T-helper 2 cell (primary cell): ENCODE results near the gene PSMA4.
"Not testable (repeated sequence)": the region's sequence is repeated elsewhere in the genome, so short reads cannot be mapped to it uniquely, and the experiment has no call there.

ENCODE experiments used
- DNase-seq, 5 experiments: peaks; one replicate each; pipeline versions ENCODE4 v3.0.0 to v3.0.0-alpha.2; 2012 to 2022
- total RNA-seq, 2 donors: gene quantifications; one replicate each; lab custom pipeline; 2026; lab: John Stamatoyannopoulos, UW

PSMA4 gene
- 49.6 to 58.8 reads per million in 2 donors for total RNA-seq

GRCh38 chr15:78540141-78540870 is at the start of gene PSMA4:
TSS of gene PSMA4 (plus strand) at chr15:78540444. CDS start at chr15:78541928, 1,484 bp downstream.
- DNase-seq: peak; percentile 88 to 92 (median 91)

GRCh38 chr15:78492872-78493271 is 47.4 kb upstream of the PSMA4 start:
- peak in 1 of 5 experiments; percentile 16 for DNase-seq

GRCh38 chr15:78501857-78502256 is 38.4 kb upstream of the PSMA4 start:
- DNase-seq: no peak

- DNase-seq: no peak
Measured at GRCh38 chr15:78502641-78503040, 37.6 kb upstream of the PSMA4 start.

GRCh38 chr15:78506971-78507830 is 33.0 kb upstream of the PSMA4 start, which contains the start of gene HYKK:
TSS of gene HYKK (plus strand) at chr15:78507577. CDS start at chr15:78513089, 5,512 bp downstream.
- DNase-seq: peak; percentile 30 to 85 (median 60)

GRCh38 chr15:78507831-78508160 is 32.4 kb upstream of the PSMA4 start:
- peak in 1 of 5 experiments; percentile 11 for DNase-seq

- DNase-seq: no peak
Measured at GRCh38 chr15:78508272-78508671, 32.0 kb upstream of the PSMA4 start.

- peak in 1 of 5 experiments; percentile 51 for DNase-seq
Measured at GRCh38 chr15:78509726-78510312, 30.4 kb upstream of the PSMA4 start.

- DNase-seq: not testable (repeated sequence)
Measured at GRCh38 chr15:78520035-78520434, 20.2 kb upstream of the PSMA4 start.

- DNase-seq: no peak
Measured at GRCh38 chr15:78524230-78524629, 16.0 kb upstream of the PSMA4 start.

GRCh38 chr15:78527325-78527724 is 12.9 kb upstream of the PSMA4 start:
- DNase-seq: no peak

- DNase-seq: no peak
Measured at GRCh38 chr15:78533331-78533730, 6.9 kb upstream of the PSMA4 start.

- DNase-seq: no peak
Measured at GRCh38 chr15:78536134-78536533, 4.1 kb upstream of the PSMA4 start.

- no peak for DNase-seq
Measured at GRCh38 chr15:78537266-78537905, 2.9 kb upstream of the PSMA4 start.

GRCh38 chr15:78538358-78538757 is 1.9 kb upstream of the PSMA4 start:
- no peak for DNase-seq

GRCh38 chr15:78539464-78540140 is 642 bp upstream of the PSMA4 start:
- not testable (repeated sequence) for DNase-seq

GRCh38 chr15:78540871-78541743 is 863 bp downstream of the PSMA4 start:
- DNase-seq: peak in 3 of 5 experiments; percentile 2 to 45 (median 6)

GRCh38 chr15:78541744-78542034 is 1.4 kb downstream of the PSMA4 start:
- no peak for DNase-seq

GRCh38 chr15:78542647-78543046 is 2.4 kb downstream of the PSMA4 start:
- DNase-seq: no peak

GRCh38 chr15:78550194-78550593 is 9.9 kb downstream of the PSMA4 start:
- no peak for DNase-seq

GRCh38 chr15:78550815-78551214 is 10.6 kb downstream of the PSMA4 start:
- DNase-seq: no peak
